ENCODE data around the gene OGFOD3. TPM values are rescaled to one million over a fixed set of nuclear protein-coding genes. Genes with fewer than 3 reads are reported as not detected.
A peak's percentile ranks its signal among the peaks of the same experiment; 100 is the strongest.

OGFOD3 gene
- total RNA-seq, 4 donors from 2014 or later: 25.8 to 72.1 (median 27.7) TPM

DNA sequence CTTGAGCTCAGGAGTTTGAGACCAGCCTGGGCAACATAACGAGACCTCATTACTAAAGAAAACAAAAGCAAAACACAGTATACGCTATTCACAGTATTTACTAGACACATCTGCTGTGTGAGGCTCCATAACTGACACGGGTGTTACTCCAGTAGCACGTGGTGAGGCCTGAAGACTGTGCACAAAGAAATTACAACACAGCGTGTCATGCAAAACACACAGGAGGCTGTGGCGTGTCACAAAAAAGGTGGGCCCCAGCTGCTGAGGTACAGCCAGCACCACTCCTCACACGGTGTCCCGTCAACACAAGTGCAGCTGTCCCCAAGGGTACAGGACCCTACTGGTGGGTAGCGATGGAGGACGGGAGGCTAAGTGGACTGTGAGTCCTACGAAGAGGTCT is 29.5 kb upstream of the OGFOD3 start:
- TF ChIP-seq, protein P1, sequence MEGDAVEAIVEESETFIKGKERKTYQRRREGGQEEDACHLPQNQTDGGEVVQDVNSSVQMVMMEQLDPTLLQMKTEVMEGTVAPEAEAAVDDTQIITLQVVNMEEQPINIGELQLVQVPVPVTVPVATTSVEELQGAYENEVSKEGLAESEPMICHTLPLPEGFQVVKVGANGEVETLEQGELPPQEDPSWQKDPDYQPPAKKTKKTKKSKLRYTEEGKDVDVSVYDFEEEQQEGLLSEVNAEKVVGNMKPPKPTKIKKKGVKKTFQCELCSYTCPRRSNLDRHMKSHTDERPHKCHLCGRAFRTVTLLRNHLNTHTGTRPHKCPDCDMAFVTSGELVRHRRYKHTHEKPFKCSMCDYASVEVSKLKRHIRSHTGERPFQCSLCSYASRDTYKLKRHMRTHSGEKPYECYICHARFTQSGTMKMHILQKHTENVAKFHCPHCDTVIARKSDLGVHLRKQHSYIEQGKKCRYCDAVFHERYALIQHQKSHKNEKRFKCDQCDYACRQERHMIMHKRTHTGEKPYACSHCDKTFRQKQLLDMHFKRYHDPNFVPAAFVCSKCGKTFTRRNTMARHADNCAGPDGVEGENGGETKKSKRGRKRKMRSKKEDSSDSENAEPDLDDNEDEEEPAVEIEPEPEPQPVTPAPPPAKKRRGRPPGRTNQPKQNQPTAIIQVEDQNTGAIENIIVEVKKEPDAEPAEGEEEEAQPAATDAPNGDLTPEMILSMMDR (IDR thresholded peaks at IDR 0.05 in 4 of 5, conservative IDR thresholded peaks at IDR 0.05 in 1 of 5): no peak
- TF ChIP-seq POLR2A (IDR thresholded peaks at IDR 0.05): no peak
- no peaks in the 10 kb centered on the region for H3K36me3 ChIP-seq
- ATAC-seq: no peak
- H3K27me3 ChIP-seq: no peaks in the 10 kb centered on the region
- H3K27ac ChIP-seq: no peak overlapping the region
- H3K4me3 ChIP-seq: no peak overlapping the region
- H3K4me1 ChIP-seq: peaks cover 10 to 29% of the 10 kb centered on the region in 2 donors
- in situ Hi-C loops (cut with MboI; ENCODE audit: low sequenced_read_pairs in 4 of 4): no loop called here
- DNase-seq: no peak
- no peaks in the 10 kb centered on the region for H3K9me3 ChIP-seq
- intact Hi-C loops (cut with DNase I; ENCODE audit: low total_unique reads): no loop called here

DNA sequence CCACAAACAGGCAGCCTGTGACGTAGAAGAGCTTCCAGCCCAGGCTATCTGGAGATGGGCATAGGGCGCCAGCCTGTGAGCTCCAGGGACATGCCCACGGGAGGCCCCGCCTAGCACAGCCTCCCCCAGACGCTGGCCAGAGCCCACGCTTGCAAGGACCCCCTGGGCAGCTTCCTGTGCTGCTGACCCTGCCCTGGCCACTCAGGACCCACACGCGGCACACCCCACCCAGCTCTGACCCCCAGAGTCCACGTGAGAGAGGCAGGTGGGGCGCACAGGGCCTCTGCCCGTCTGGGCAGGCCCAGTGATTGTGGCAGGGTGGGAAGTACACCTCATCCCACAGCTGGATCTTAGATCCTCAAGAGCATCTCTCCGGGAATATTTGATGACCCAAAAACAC is 28.3 kb upstream of the OGFOD3 start:
- no peaks in the 10 kb centered on the region for H3K27me3 ChIP-seq
- intact Hi-C loops (cut with DNase I; ENCODE audit: low total_unique reads): no loop called here
- no peaks in the 10 kb centered on the region for H3K9me3 ChIP-seq
- ATAC-seq: no peak
- in situ Hi-C loops (cut with MboI; ENCODE audit: low sequenced_read_pairs in 4 of 4): no loop called here
- peaks cover 9 to 28% of the 10 kb centered on the region in 2 donors for H3K4me1 ChIP-seq
- no peak overlapping the region for H3K27ac ChIP-seq
- TF ChIP-seq POLR2A (IDR thresholded peaks at IDR 0.05): no peak
- TF ChIP-seq, protein P1 (IDR thresholded peaks at IDR 0.05 in 4 of 5, conservative IDR thresholded peaks at IDR 0.05 in 1 of 5): no peak
- no peaks in the 10 kb centered on the region for H3K36me3 ChIP-seq
- no peak for DNase-seq
- H3K4me3 ChIP-seq: no peak overlapping the region

DNA sequence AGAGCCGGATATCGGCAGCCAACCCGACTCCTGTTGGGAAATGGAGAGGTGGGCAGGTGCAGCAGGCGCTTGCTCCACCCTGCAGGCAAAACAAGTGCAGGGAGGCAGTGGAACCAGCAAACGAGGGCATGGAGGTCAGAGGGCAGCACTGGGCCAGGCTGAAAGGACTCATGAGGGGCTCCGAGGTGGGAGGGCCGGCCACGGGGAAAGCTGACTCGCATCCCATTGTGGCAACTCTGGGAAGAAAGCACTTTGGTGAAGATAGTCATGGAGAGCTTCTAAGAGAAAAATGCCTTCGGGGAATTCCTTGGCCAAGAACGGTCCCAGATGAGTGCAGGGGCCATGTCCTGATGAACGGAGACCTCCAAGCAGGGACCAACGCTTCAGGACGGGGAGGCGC is 27.7 kb upstream of the OGFOD3 start:
- Histone ChIP-seq H3K36me3 (no peaks in the 10 kb centered on the region), H3K27me3 (no peaks in the 10 kb centered on the region), H3K27ac (peak overlapping the region in 1 of 4 donors; percentile 4), H3K9me3 (no peaks in the 10 kb centered on the region), H3K4me1 (peaks cover 4 to 23% of the 10 kb centered on the region in 2 donors), H3K4me3 (no peak overlapping the region)
- no peak for ATAC-seq
- intact Hi-C loops (cut with DNase I; ENCODE audit: low total_unique reads): no loop called here
- no peak for TF ChIP-seq POLR2A (IDR thresholded peaks at IDR 0.05)
- TF ChIP-seq, protein P1 (IDR thresholded peaks at IDR 0.05 in 4 of 5, conservative IDR thresholded peaks at IDR 0.05 in 1 of 5): no peak
- no peak for DNase-seq
- in situ Hi-C loops (cut with MboI; ENCODE audit: low sequenced_read_pairs in 4 of 4): no loop called here

DNA sequence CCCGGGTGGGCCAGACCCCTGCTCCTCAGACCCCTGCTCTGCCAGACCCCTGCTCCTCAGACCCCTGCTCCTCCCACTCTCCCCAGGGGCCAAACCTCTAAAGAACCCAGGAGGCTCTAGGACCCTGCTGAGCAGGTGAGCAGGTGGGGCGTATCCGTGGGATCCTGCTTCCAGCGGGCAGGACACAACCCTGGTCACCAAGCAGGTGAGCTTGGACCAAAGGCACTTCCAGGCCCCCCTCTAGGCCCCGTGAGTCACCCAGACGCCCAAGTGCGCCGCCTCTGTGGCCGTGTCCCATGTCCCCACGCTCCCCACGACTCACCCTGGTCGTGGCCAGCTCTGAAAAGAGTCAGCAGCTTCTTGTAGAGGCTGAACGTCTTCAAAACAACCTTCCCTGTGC is 27.2 kb upstream of the OGFOD3 start:
- TF ChIP-seq, protein P1 (IDR thresholded peaks at IDR 0.05 in 4 of 5, conservative IDR thresholded peaks at IDR 0.05 in 1 of 5): no peak
- TF ChIP-seq POLR2A (IDR thresholded peaks at IDR 0.05): no peak
- H3K4me3 ChIP-seq: no peak overlapping the region
- H3K36me3 ChIP-seq: no peaks in the 10 kb centered on the region
- intact Hi-C loops (cut with DNase I; ENCODE audit: low total_unique reads): no loop called here
- in situ Hi-C loops (cut with MboI; ENCODE audit: low sequenced_read_pairs in 4 of 4): no loop called here
- no peaks in the 10 kb centered on the region for H3K9me3 ChIP-seq
- H3K27me3 ChIP-seq: no peaks in the 10 kb centered on the region
- ATAC-seq (no peak), DNase-seq (no peak)
- peaks cover 4 to 21% of the 10 kb centered on the region in 2 donors for H3K4me1 ChIP-seq
- peak overlapping the region in 2 of 4 donors; percentile 4 to 18 for H3K27ac ChIP-seq

DNA sequence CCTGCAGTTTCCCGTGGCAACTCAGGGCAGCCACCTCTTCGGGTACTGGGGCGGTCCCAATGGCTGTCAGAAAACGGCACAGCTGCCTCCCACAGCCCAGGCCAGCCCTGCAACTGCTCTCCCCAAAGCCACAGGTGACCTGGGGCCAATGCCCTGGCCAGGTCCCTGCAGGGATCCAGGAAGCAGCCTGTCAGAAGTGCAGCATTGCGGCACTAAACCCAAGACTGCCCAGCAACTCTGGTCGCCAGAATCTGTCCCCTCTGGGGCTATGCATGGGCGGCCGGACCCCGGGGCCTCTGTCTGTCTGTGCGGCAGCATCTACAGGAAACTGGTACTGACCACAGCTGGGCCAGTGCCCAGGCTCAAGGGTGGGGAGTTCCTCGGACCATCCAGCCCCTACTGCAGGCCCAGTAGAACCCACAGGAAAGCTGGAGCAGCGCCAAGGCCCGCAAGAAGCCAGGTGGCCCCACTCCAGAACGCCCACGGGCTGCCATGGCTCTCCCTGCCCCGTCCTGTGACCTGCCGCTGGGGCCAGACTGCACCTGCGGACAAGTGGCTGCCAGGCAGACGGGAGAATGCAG is 26.6 kb upstream of the OGFOD3 start:
- no peak for DNase-seq
- peaks cover 0 to under 1% of the 10 kb centered on the region in 2 donors for H3K36me3 ChIP-seq
- in situ Hi-C loops (cut with MboI; ENCODE audit: low sequenced_read_pairs in 4 of 4): no loop called here
- no peak for ATAC-seq
- intact Hi-C loops (cut with DNase I; ENCODE audit: low total_unique reads): no loop called here
- TF ChIP-seq, protein P1 (IDR thresholded peaks at IDR 0.05 in 4 of 5, conservative IDR thresholded peaks at IDR 0.05 in 1 of 5): no peak
- TF ChIP-seq POLR2A (IDR thresholded peaks at IDR 0.05): no peak
- peak overlapping the region in 2 of 4 donors; percentile 4 to 18 for H3K27ac ChIP-seq
- H3K4me1 ChIP-seq: peaks cover 4 to 21% of the 10 kb centered on the region in 2 donors
- no peak overlapping the region for H3K4me3 ChIP-seq
- no peaks in the 10 kb centered on the region for H3K9me3 ChIP-seq
- H3K27me3 ChIP-seq: no peaks in the 10 kb centered on the region

Data from gastrocnemius medialis (tissue), 4 donors.